ENCODE results near the gene EEFSEC. TPM values are rescaled to one million over a fixed set of nuclear protein-coding genes. Genes with fewer than 3 reads are reported as not detected.

The EEFSEC gene
- total and polyA plus RNA-seq, 2 of the 4 experiments (the other 2 are of a cell fraction) = 4.5 to 9.3 TPM

DNA sequence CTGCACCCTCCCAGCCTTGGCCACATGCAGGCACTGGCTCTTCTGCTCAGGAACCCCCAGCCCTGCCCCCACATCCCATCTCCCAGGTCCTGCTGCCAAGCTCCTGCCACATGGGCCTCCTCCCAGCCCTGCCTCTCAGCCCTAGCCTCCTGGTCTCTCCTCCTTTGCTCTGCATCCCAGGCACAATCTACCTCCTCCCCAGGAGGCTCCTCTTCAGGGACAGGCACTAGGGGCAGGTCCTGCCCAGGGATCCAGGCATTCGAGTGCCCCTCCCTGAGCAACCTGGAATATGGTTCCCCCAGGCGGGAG, 301.0 kb downstream of the EEFSEC start:
- Histone ChIP-seq H3K4me3 (ENCODE audit: insufficient read depth, low read depth, low read length) (no peak overlapping the region), H3K9me3 (ENCODE audit: control insufficient read depth, insufficient read depth, low read length) (peaks cover 2% of the 10 kb centered on the region; the same call in 1 of the 2 replicates), H3K9me1 (ENCODE audit: insufficient read depth, low read length) (no peaks in the 10 kb centered on the region), H2BK15ac (ENCODE audit: low read depth, low read length) (no peak overlapping the region), H3K4ac (ENCODE audit: low read depth, low read length) (no peak overlapping the region), H3K4me1 (ENCODE audit: control insufficient read depth, insufficient read depth, low read length) (no peaks in the 10 kb centered on the region), H3K36me3 (ENCODE audit: control insufficient read depth, insufficient read depth, low read length) (no peaks in the 10 kb centered on the region), H3K9ac (ENCODE audit: low read depth, low read length) (no peak overlapping the region), H2AFZ (replicated peaks; ENCODE audit: low read length, poor library complexity) (no peak overlapping the region), H4K20me1 (ENCODE audit: insufficient read depth, low read length) (no peaks in the 10 kb centered on the region; the same call in 1 of the 2 replicates), H2AK5ac (ENCODE audit: low read depth, low read length) (no peak overlapping the region), H2BK120ac (ENCODE audit: low read depth, low read length) (no peak overlapping the region), H2BK20ac (ENCODE audit: low read depth, low read length) (no peak overlapping the region), H3K4me2 (ENCODE audit: low read depth, low read length) (no peak overlapping the region), H3K18ac (ENCODE audit: low read depth, low read length) (no peak overlapping the region), H3K27me3 (ENCODE audit: control insufficient read depth, insufficient read depth, low read length) (peaks cover 83% of the 10 kb centered on the region), H3K14ac (replicated peaks; ENCODE audit: low read depth, low read length) (no peak overlapping the region), H3K79me1 (ENCODE audit: low read depth in 1 of 2, low read length in 2 of 2) (no peaks in the 10 kb centered on the region), H2AK9ac (replicated peaks; ENCODE audit: low read depth, low read length, poor library complexity) (no peak overlapping the region), H2BK5ac (ENCODE audit: low read depth, low read length, poor library complexity, severe bottlenecking) (no peak overlapping the region), H3K56ac (ENCODE audit: extremely low read depth, insufficient read depth, low read length) (no peak overlapping the region), H3K23ac (ENCODE audit: low read depth, low read length) (no peak overlapping the region), H4K91ac (ENCODE audit: insufficient read depth, low read depth, low read length) (no peak overlapping the region), H3K27ac (ENCODE audit: insufficient read depth, low read length) (no peak overlapping the region), H4K5ac (ENCODE audit: low read depth, low read length) (no peak overlapping the region), H4K8ac (ENCODE audit: low read depth in 2 of 2, low read length in 2 of 2) (no peak overlapping the region)
- no TSS peak for BruUV-seq (replicated peaks)
- DNase-seq = no peak
- dilution Hi-C loops (cut with HindIII; ENCODE audit: low sequenced_read_pairs, unreplicated experiment) = no loop called here
- ChIA-PET POLR2A (ENCODE audit: unreplicated experiment) (no interaction called here), CTCF (no interaction called here)
- ATAC-seq (ENCODE audit: low read depth) = no peak
- in situ Hi-C loops (cut with MboI; ENCODE audit: low sequenced_read_pairs) = no loop called here
- WGBS, 2 experiments (ENCODE audit: extremely low coverage in 2 of 2, insufficient read length in 1 of 2) = no CpG with 5 or more reads among the region's 2 CpGs
- TF ChIP-seq RFX5 (IDR thresholded peaks at IDR 0.05; ENCODE audit: low read depth, low read length) = no peak
- TF ChIP-seq RCOR1 (IDR thresholded peaks at IDR 0.05; ENCODE audit: insufficient replicate concordance, low read length) = no peak
- TF ChIP-seq, protein P1, sequence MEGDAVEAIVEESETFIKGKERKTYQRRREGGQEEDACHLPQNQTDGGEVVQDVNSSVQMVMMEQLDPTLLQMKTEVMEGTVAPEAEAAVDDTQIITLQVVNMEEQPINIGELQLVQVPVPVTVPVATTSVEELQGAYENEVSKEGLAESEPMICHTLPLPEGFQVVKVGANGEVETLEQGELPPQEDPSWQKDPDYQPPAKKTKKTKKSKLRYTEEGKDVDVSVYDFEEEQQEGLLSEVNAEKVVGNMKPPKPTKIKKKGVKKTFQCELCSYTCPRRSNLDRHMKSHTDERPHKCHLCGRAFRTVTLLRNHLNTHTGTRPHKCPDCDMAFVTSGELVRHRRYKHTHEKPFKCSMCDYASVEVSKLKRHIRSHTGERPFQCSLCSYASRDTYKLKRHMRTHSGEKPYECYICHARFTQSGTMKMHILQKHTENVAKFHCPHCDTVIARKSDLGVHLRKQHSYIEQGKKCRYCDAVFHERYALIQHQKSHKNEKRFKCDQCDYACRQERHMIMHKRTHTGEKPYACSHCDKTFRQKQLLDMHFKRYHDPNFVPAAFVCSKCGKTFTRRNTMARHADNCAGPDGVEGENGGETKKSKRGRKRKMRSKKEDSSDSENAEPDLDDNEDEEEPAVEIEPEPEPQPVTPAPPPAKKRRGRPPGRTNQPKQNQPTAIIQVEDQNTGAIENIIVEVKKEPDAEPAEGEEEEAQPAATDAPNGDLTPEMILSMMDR (conservative IDR thresholded peaks at IDR 0.05; ENCODE audit: low read depth, low read length) = no peak
- TF ChIP-seq MAFK (IDR thresholded peaks at IDR 0.05; ENCODE audit: low read depth, low read length) = no peak
- intact Hi-C loops (cut with micrococcal nuclease) = no loop called here
